Measurements from ENCODE around the gene OR6X1. TPM values are rescaled to one million over a fixed set of nuclear protein-coding genes. Genes with fewer than 3 reads are reported as not detected.

Gene OR6X1
- total and polyA plus RNA-seq, 2 of the 8 experiments (the other 6 are each of a cell fraction or from before 2014, with no cell fraction given) = not detected

- DNase-seq (ENCODE audit: low read depth in 1 of 2, low spot score in 2 of 2) = no peak
- ChIA-PET CTCF (ENCODE audit: partially characterized antibody) (interaction anchor here (0.7 kb wide), 1 partner anchor 426 kb away, joined by 4 read pairs; no protein-coding TSS in a partner anchor), POLR2A (ENCODE audit: partially characterized antibody) (no interaction called here)
- no peak overlapping the region for H4K8ac ChIP-seq (ENCODE audit: extremely low read depth, insufficient read depth, low read length)
- H4K91ac ChIP-seq (replicated peaks; ENCODE audit: insufficient read length, low read length) = peak overlapping the region; percentile 93
- H3K14ac ChIP-seq (ENCODE audit: insufficient read length) = no peak overlapping the region
- H3K4me2 ChIP-seq (ENCODE audit: insufficient read depth in 1 of 2, low read depth in 2 of 2, low read length in 2 of 2) = no peak overlapping the region
- no peaks in the 10 kb centered on the region; a peak in 1 of 4 replicates for H3K9me3 ChIP-seq (ENCODE audit: insufficient read depth in 2 of 2, low read depth in 1 of 2, low read length in 1 of 2)
- no peak overlapping the region for H3K27ac ChIP-seq (ENCODE audit: low read depth, low read length)
- WGBS, 2 experiments (ENCODE audit: extremely low coverage in 1 of 2, insufficient coverage in 1 of 2, insufficient read length in 1 of 2, insufficient replicate concordance in 2 of 2, low coverage in 1 of 2, low lambda C conversion rate in 2 of 2, missing lambda C conversion rate in 1 of 2) = 86% methylated on average over 1 of the region's 1 CpG; no CpG with 5 or more reads in 1 of the 2 experiments
- H2BK120ac ChIP-seq (replicated peaks; ENCODE audit: low read depth, low read length) = peak overlapping the region; percentile 94
- H3K23me2 ChIP-seq (ENCODE audit: low read depth, low read length) = no peaks in the 10 kb centered on the region; the same call in 1 of the 2 replicates
- H3K18ac ChIP-seq (ENCODE audit: extremely low read depth, low read length) = no peak overlapping the region
- H3K27me3 ChIP-seq (replicated peaks in 1 of 4; ENCODE audit: control insufficient read depth in 3 of 4, extremely low read depth in 1 of 4, insufficient read depth in 3 of 4, low read length in 3 of 4) = no peaks in the 10 kb centered on the region
- no peak overlapping the region for H2BK12ac ChIP-seq (ENCODE audit: low read depth, low read length)
- H3K4ac ChIP-seq (replicated peaks; ENCODE audit: insufficient read length, low read depth, low read length) = no peak overlapping the region
- H3K4me3 ChIP-seq (ENCODE audit: extremely low read depth in 1 of 4, insufficient read depth in 2 of 4, low read depth in 3 of 4, low read length in 4 of 4) = no peak overlapping the region
- no peaks in the 10 kb centered on the region for H4K20me1 ChIP-seq (replicated peaks in 1 of 2; ENCODE audit: control insufficient read depth in 1 of 2, insufficient read depth in 2 of 2, low read length in 2 of 2)
- H3K79me1 ChIP-seq (ENCODE audit: low read depth, low read length) = no peaks in the 10 kb centered on the region
- peak overlapping the region; percentile 40; the same call in 1 of the 2 replicates for H2BK5ac ChIP-seq (ENCODE audit: low read depth, low read length)
- H3K4me1 ChIP-seq (replicated peaks in 1 of 4; ENCODE audit: control insufficient read depth in 3 of 4, insufficient read depth in 4 of 4, low read length in 3 of 4) = peaks cover 0 to 33% (median 14%) of the 10 kb centered on the region in 4 experiments
- H4K5ac ChIP-seq (ENCODE audit: insufficient read length, low read depth, low read length) = no peak overlapping the region
- H2AK5ac ChIP-seq (ENCODE audit: low read depth, low read length) = no peak overlapping the region
- no peak overlapping the region for H2BK15ac ChIP-seq (ENCODE audit: low read length)
- H3K36me3 ChIP-seq (ENCODE audit: control insufficient read depth in 2 of 4, insufficient read depth in 4 of 4, low read length in 3 of 4) = no peaks in the 10 kb centered on the region
- no peak overlapping the region for H3K9ac ChIP-seq (replicated peaks in 1 of 4; ENCODE audit: extremely low read depth in 1 of 4, low read depth in 3 of 4, low read length in 3 of 4)
- no peak for FAIRE-seq
- H3K56ac ChIP-seq (replicated peaks; ENCODE audit: insufficient read length, low read depth, low read length) = peak overlapping the region; percentile 79
- H3K79me2 ChIP-seq (ENCODE audit: control insufficient read depth in 1 of 2, insufficient read depth in 2 of 2, low read length in 2 of 2) = no peaks in the 10 kb centered on the region
- no peak overlapping the region for H3K23ac ChIP-seq (ENCODE audit: insufficient read length)
- H2AFZ ChIP-seq (ENCODE audit: low read length) = no peak overlapping the region
- H2BK20ac ChIP-seq (ENCODE audit: low read length) = no peak overlapping the region; the same call in 1 of the 2 replicates
- TF ChIP-seq SUZ12 (IDR thresholded peaks at IDR 0.05; ENCODE audit: low read length) (no peak), JUND (IDR thresholded peaks at IDR 0.05; ENCODE audit: low read length) (no peak), USF2 (IDR thresholded peaks at IDR 0.05; ENCODE audit: low read length) (no peak), TEAD4 (IDR thresholded peaks at IDR 0.05; ENCODE audit: low read depth, low read length) (no peak), MAX (IDR thresholded peaks at IDR 0.05) (no peak), TAF7 (optimal IDR thresholded peaks at IDR 0.05; ENCODE audit: borderline replicate concordance, low read depth, low read length) (no peak), GABPA (IDR thresholded peaks at IDR 0.05; ENCODE audit: borderline replicate concordance, insufficient read depth, low read length) (no peak), RXRA (IDR thresholded peaks at IDR 0.05; ENCODE audit: insufficient read depth, low read depth, low read length) (no peak), RNF2 (IDR thresholded peaks at IDR 0.05; ENCODE audit: borderline replicate concordance, low read depth, low read length, missing control alignments, poor library complexity, severe bottlenecking) (no peak), ATF3 (IDR thresholded peaks at IDR 0.05; ENCODE audit: insufficient read depth, low read depth, low read length) (no peak), TCF12 (IDR thresholded peaks at IDR 0.05; ENCODE audit: low read depth, low read length) (no peak), TBP (IDR thresholded peaks at IDR 0.05; ENCODE audit: low read depth, low read length) (no peak)
Observed at GRCh38 chr11:123778511-123778910, 24.2 kb upstream of the OR6X1 start.
